Neural cell (in vitro differentiated cells): ENCODE measurements around the gene POU4F3. TPM values are rescaled to one million over a fixed set of nuclear protein-coding genes. Genes with fewer than 3 reads are reported as not detected.

ENCODE experiments used
- H2AFZ ChIP-seq: fragments of 200-600, 300-800 bp; sonication (generic), shearing (Covaris generic); 2 replicates; pipeline ENCODE4 v1.6.0; 2014; ENCODE audit warnings: low read depth, mild to moderate bottlenecking, antibody characterized with exemption, low read length, moderate library complexity
- H3F3A ChIP-seq: fragments of 200-600 bp; shearing (Covaris generic); 2 replicates; pipeline ENCODE4 v1.6.1; 2016; ENCODE audit warnings: mild to moderate bottlenecking, moderate library complexity, mixed read lengths, antibody characterized with exemption, low read length; ENCODE audit not compliant: insufficient read depth, poor library complexity, severe bottlenecking
- H3K27ac ChIP-seq: fragments of 200-600, 300-800 bp; sonication (generic), shearing (Covaris generic); 2 replicates; pipeline ENCODE4 v1.5.1; 2014; ENCODE audit warnings: mild to moderate bottlenecking, low read length, moderate library complexity
- H3K27me3 ChIP-seq: fragments of 300-800, 200-600 bp; sonication (generic), shearing (Covaris generic); 2 replicates; pipeline ENCODE4 v1.6.0; 2014; ENCODE audit warnings: mild to moderate bottlenecking, low read depth, low read length, moderate library complexity; ENCODE audit not compliant: insufficient read depth
- H3K36me3 ChIP-seq: fragments of 300-800, 200-600 bp; sonication (generic), shearing (Covaris generic); 2 replicates; pipeline ENCODE4 v1.5.1; 2014; ENCODE audit warnings: mild to moderate bottlenecking, antibody characterized with exemption, low read length, moderate library complexity; ENCODE audit not compliant: insufficient read depth
- H3K4me2 ChIP-seq: fragments of 300-800, 200-600 bp; sonication (generic), shearing (Covaris generic); 2 replicates; pipeline ENCODE4 v1.6.0; 2014; ENCODE audit warnings: mild to moderate bottlenecking, low read length
- H3K4me3 ChIP-seq: fragments of 300-800, 200-600 bp; sonication (generic), shearing (Covaris generic); 2 replicates; pipeline ENCODE4 v1.5.1; 2014; ENCODE audit warnings: mild to moderate bottlenecking, low read length, moderate library complexity
- H3K79me2 ChIP-seq: fragments of 200-600 bp; shearing (Covaris generic); replicated peaks from 2 replicates; pipeline ENCODE4 v1.6.0; 2014; ENCODE audit warnings: mild to moderate bottlenecking, low read length, moderate library complexity; ENCODE audit not compliant: insufficient read depth
- H3K9ac ChIP-seq: fragments of 300-800, 200-600 bp; sonication (generic), shearing (Covaris generic); 2 replicates; pipeline ENCODE4 v1.6.1; 2016; ENCODE audit warnings: mild to moderate bottlenecking, low read length, mixed read lengths
- H3K9me2 ChIP-seq: fragments of 200-600 bp; shearing (Covaris generic); 2 replicates; pipeline ENCODE4 v1.6.1; 2016; ENCODE audit warnings: mild to moderate bottlenecking, low read length, mixed read lengths; ENCODE audit not compliant: insufficient read depth
- H3K9me3 ChIP-seq: fragments of 200-600, 300-800 bp; sonication (generic), shearing (Covaris generic); 2 replicates; pipeline ENCODE4 v1.6.1; 2016; ENCODE audit warnings: mild to moderate bottlenecking, mixed run types, low read length, moderate library complexity, mixed read lengths
- H4K20me1 ChIP-seq: fragments of 200-600 bp; shearing (Covaris generic); 2 replicates; pipeline ENCODE4 v1.6.1; 2016; ENCODE audit warnings: mild to moderate bottlenecking, mixed run types; ENCODE audit not compliant: insufficient read depth
- CTCF ChIP-seq: fragments of 450-650 bp; IDR thresholded peaks from 2 replicates; pipeline ENCODE4 v1.5.1; 2014; ENCODE audit warnings: antibody characterized with exemption, mild to moderate bottlenecking, moderate library complexity; ENCODE audit not compliant: poor library complexity, severe bottlenecking
- EP300 ChIP-seq: fragments of 450-650 bp; conservative IDR thresholded peaks from 2 replicates; pipeline ENCODE4 v1.6.1; 2014; ENCODE audit warnings: antibody characterized with exemption, mild to moderate bottlenecking, moderate library complexity; ENCODE audit not compliant: poor library complexity, severe bottlenecking
- EZH2 ChIP-seq: fragments of 200-600, 300-800 bp; shearing (Covaris generic), sonication (generic); IDR thresholded peaks from 2 replicates; pipeline ENCODE4 v1.6.1; 2014; ENCODE audit warnings: antibody characterized with exemption, low read length, borderline replicate concordance, mild to moderate bottlenecking; ENCODE audit not compliant: insufficient read depth, poor library complexity, severe bottlenecking
- MXI1 ChIP-seq: fragments of 450-650 bp; conservative IDR thresholded peaks from 2 replicates; pipeline ENCODE4 v1.6.1; 2014; ENCODE audit warnings: antibody characterized with exemption, mild to moderate bottlenecking; ENCODE audit not compliant: poor library complexity, severe bottlenecking
- POLR2AphosphoS5 ChIP-seq: IDR thresholded peaks from 2 replicates; pipeline ENCODE4 v1.6.1; 2012
- RAD21 ChIP-seq: fragments of 450-650 bp; conservative IDR thresholded peaks from 2 replicates; pipeline ENCODE4 v1.6.1; 2014; ENCODE audit warnings: antibody characterized with exemption, mild to moderate bottlenecking, moderate library complexity
- REST ChIP-seq: IDR thresholded peaks from 2 replicates; pipeline ENCODE4 v1.6.1; 2012; ENCODE audit warnings: borderline replicate concordance
- SMC3 ChIP-seq: fragments of 450-650 bp; conservative IDR thresholded peaks from 2 replicates; pipeline ENCODE4 v1.6.1; 2014; ENCODE audit warnings: antibody characterized with exemption, mild to moderate bottlenecking, moderate library complexity; ENCODE audit not compliant: poor library complexity
- TAF1 ChIP-seq: IDR thresholded peaks from 2 replicates; pipeline ENCODE4 v1.6.1; 2012; ENCODE audit warnings: low read depth
- polyA plus RNA-seq: library from polyadenylated mRNA; depleted of rRNA; stranded (reverse); fragments of >200 nt; gene quantifications from 2 replicates; pipeline ENCODE4 v1.2.3, GENCODE V29; 2014

The POU4F3 gene
- polyA plus RNA-seq, 1 donor from 2014 or later, result 0.15 TPM

DNA sequence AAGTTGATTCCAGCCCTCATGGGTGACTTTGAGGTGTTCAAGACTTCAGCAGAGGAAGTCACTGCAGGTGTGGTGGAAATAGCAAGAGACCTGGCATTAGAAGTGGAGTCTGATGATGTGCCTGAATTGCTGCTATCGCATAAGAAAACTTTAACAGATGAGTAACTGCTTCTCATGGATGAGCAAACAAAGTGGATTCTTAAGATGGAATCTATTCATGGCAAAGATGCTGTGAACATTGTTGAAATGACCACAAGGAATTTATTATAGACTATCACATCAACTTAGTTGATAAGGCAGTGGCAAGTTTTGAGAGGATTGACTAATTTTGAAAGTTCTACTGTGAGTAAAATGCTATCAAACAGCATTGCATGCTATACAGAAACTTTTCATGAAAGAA is 17.1 kb upstream of the POU4F3 start:
- Histone ChIP-seq H3K27me3 (no peaks in the 10 kb centered on the region), H3K27ac (no peak overlapping the region), H2AFZ (no peak overlapping the region), H3K79me2 (no peaks in the 10 kb centered on the region), H3K4me3 (no peak overlapping the region), H3K36me3 (no peaks in the 10 kb centered on the region), H3K4me2 (no peak overlapping the region), H3K9me3 (no peaks in the 10 kb centered on the region), H4K20me1 (no peaks in the 10 kb centered on the region), H3F3A (no peaks in the 10 kb centered on the region), H3K9me2 (no peaks in the 10 kb centered on the region), H3K9ac (no peak overlapping the region)
- TF ChIP-seq EZH2 (no peak), RAD21 (no peak), CTCF (no peak), MXI1 (no peak)

DNA sequence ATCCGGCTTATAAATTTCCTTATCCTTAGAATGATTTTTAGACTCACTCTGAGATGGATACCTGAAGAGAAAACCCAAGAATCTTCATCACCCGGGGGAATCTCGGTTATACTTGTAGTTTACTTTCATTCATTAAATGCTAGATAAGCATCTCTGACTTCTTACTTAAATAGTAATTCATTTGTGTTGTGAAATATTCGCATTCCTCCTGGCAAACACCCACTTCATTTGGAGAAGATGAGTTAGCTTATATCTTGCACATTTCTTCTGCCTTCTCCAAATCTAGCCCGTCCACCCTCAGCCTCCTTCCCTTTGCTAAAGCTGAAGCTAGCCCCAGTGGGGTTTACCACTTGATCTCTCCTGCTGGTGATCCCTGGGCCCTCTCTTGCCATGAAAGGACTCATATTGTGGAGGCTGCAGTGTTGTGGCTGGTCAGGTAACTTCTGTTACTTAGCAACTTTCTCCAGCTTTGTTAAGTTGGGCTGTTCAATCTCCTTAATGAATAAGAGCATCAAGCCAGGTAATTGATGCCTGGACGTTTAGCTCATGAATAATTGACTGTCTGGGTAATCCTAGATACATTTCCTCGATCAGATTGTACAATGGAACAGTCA is 11.3 kb upstream of the POU4F3 start:
- no peaks in the 10 kb centered on the region for H3K79me2 ChIP-seq

More for the DNA sequence above, 11.3 kb upstream of the POU4F3 start:
- Histone ChIP-seq H3K27ac (no peak overlapping the region), H3K27me3 (no peaks in the 10 kb centered on the region), H3K4me2 (no peak overlapping the region), H4K20me1 (no peaks in the 10 kb centered on the region), H3K9me3 (no peaks in the 10 kb centered on the region), H3K36me3 (no peaks in the 10 kb centered on the region), H3K9me2 (no peaks in the 10 kb centered on the region), H2AFZ (no peak overlapping the region), H3K9ac (no peak overlapping the region), H3K4me3 (no peak overlapping the region), H3F3A (no peaks in the 10 kb centered on the region)
- TF ChIP-seq REST (no peak), EP300 (no peak), EZH2 (no peak), SMC3 (no peak), POLR2AphosphoS5 (no peak), RAD21 (no peak), CTCF (no peak), TAF1 (no peak), MXI1 (no peak)
